Lower lobe of right lung (tissue), 2 donors: ENCODE results near the gene BMP10. TPM values are rescaled to one million over a fixed set of nuclear protein-coding genes. Genes with fewer than 3 reads are reported as not detected.

Experiments
- ATAC-seq, 2 donors: fragments of 200-7000 bp; cut with Tn5 transposase; one replicate each; pipeline ENCODE4 v1.9.1; 2020 to 2022; ENCODE audit warnings: mild to moderate bottlenecking in 2 of 2, moderate library complexity in 2 of 2
- DNase-seq: peaks from one replicate; pipeline ENCODE4 v3.0.0-alpha.2; 2020
- H3K27ac ChIP-seq: fragments of 200-600 bp; one replicate; pipeline ENCODE4 v1.8.0; 2022
- H3K27me3 ChIP-seq: fragments of 200-600 bp; one replicate; pipeline ENCODE4 v1.8.0; 2022; ENCODE audit warnings: low read depth
- H3K36me3 ChIP-seq: fragments of 200-600 bp; one replicate; pipeline ENCODE4 v1.8.0; 2022; ENCODE audit warnings: mild to moderate bottlenecking
- H3K4me1 ChIP-seq: fragments of 200-600 bp; one replicate; pipeline ENCODE4 v1.8.0; 2022
- H3K4me3 ChIP-seq: fragments of 200-600 bp; one replicate; pipeline ENCODE4 v1.8.0; 2022; ENCODE audit warnings: mild to moderate bottlenecking
- H3K9me3 ChIP-seq: fragments of 200-600 bp; one replicate; pipeline ENCODE4 v1.8.0; 2022
- CTCF ChIP-seq: fragments of 200-600 bp; IDR thresholded peaks from one replicate; pipeline ENCODE4 v1.8.0; 2022; ENCODE audit warnings: antibody characterized with exemption, mild to moderate bottlenecking
- intact Hi-C: fragments of 100-400 bp; cut with DNase I; formaldehyde crosslinking; loops from one replicate; pipeline ENCODE4 v1.11.0; 2022
- total RNA-seq: library from RNA; stranded (reverse); fragmentation: NEBNext Ultra II Directional; extraction: Animal tissue kit (Norgen Biotek cat#: 25700); gene quantifications from one replicate; pipeline ENCODE4 v1.2.1, GENCODE V29; 2021
- donor health status: DM: no; HTN: yes; CAD: no; lungs with severe emphysema.

BMP10 gene
- total RNA-seq, 1 donor from 2014 or later, result 0.24 TPM

GRCh38 chr2:68879296-68879695, 8.1 kb upstream of the BMP10 start:
- H3K4me3 ChIP-seq, result no peak overlapping the region
- ATAC-seq (no peak), DNase-seq (no peak)
- no peaks in the 10 kb centered on the region for H3K4me1 ChIP-seq
- TF ChIP-seq CTCF, result no peak
- no peak overlapping the region for H3K27ac ChIP-seq
- no peaks in the 10 kb centered on the region for H3K36me3 ChIP-seq
- H3K9me3 ChIP-seq, result no peaks in the 10 kb centered on the region
- intact Hi-C loops, result no loop called here
- H3K27me3 ChIP-seq, result no peaks in the 10 kb centered on the region

GRCh38 chr2:68878753-68879152, 7.6 kb upstream of the BMP10 start:
- H3K27ac ChIP-seq, result no peak overlapping the region

GRCh38 chr2:68878071-68878711, 7.0 kb upstream of the BMP10 start:
- Histone ChIP-seq H3K9me3 (no peaks in the 10 kb centered on the region), H3K27ac (no peak overlapping the region), H3K36me3 (no peaks in the 10 kb centered on the region), H3K4me1 (no peaks in the 10 kb centered on the region), H3K4me3 (no peak overlapping the region), H3K27me3 (no peaks in the 10 kb centered on the region)
- intact Hi-C loops, result no loop called here
- ATAC-seq (no peak), DNase-seq (no peak)
- no peak for TF ChIP-seq CTCF

More at GRCh38 chr2:68878753-68879152, 7.6 kb upstream of the BMP10 start:
- TF ChIP-seq CTCF, result no peak
- Histone ChIP-seq H3K4me1 (no peaks in the 10 kb centered on the region), H3K36me3 (no peaks in the 10 kb centered on the region), H3K4me3 (no peak overlapping the region), H3K9me3 (no peaks in the 10 kb centered on the region), H3K27me3 (no peaks in the 10 kb centered on the region)
- DNase-seq, result no peak
- intact Hi-C loops, result no loop called here
- ATAC-seq, result no peak

- TF ChIP-seq CTCF, result no peak
- H3K27me3 ChIP-seq, result no peaks in the 10 kb centered on the region
- DNase-seq (no peak), ATAC-seq (no peak)
- H3K4me1 ChIP-seq, result no peaks in the 10 kb centered on the region
- intact Hi-C loops, result no loop called here
- H3K4me3 ChIP-seq, result no peak overlapping the region
- no peak overlapping the region for H3K27ac ChIP-seq
- H3K9me3 ChIP-seq, result no peaks in the 10 kb centered on the region
- no peaks in the 10 kb centered on the region for H3K36me3 ChIP-seq
Observed at GRCh38 chr2:68877079-68877772, 6.0 kb upstream of the BMP10 start.

- no peak overlapping the region for H3K4me3 ChIP-seq
- no peak for TF ChIP-seq CTCF
- H3K9me3 ChIP-seq, result no peaks in the 10 kb centered on the region
- no peaks in the 10 kb centered on the region for H3K36me3 ChIP-seq
- no peaks in the 10 kb centered on the region for H3K4me1 ChIP-seq
- H3K27ac ChIP-seq, result no peak overlapping the region
- no peak for DNase-seq
- H3K27me3 ChIP-seq, result no peaks in the 10 kb centered on the region
- intact Hi-C loops, result no loop called here
- no peak for ATAC-seq
Observed at GRCh38 chr2:68870215-68870614, 982 bp downstream of the BMP10 start.
